Umbilical cord (tissue), 2 donors: ENCODE measurements around the gene NAALADL2. TPM values are rescaled to one million over a fixed set of nuclear protein-coding genes. Genes with fewer than 3 reads are reported as not detected.

Source experiments
- DNase-seq: peaks from one replicate; pipeline ENCODE4 v3.0.0-alpha.2; 2015; ENCODE audit warnings: low spot score
- total RNA-seq: library from RNA; depleted of rRNA; stranded (reverse); fragments of >200 nt; gene quantifications from one replicate; pipeline ENCODE4 v1.2.3, GENCODE V29; 2014; ENCODE audit warnings: low replicate concordance; ENCODE audit not compliant: insufficient read depth

NAALADL2 gene
- total RNA-seq, 1 donor from 2014 or later, result 62.6 TPM

- DNase-seq, result peak; percentile 36
Measured at GRCh38 chr3:175304404-175304803, 445.3 kb downstream of the NAALADL2 start.

- no peak for DNase-seq
Measured at GRCh38 chr3:175307642-175308041, 448.5 kb downstream of the NAALADL2 start.

GRCh38 chr3:175308097-175308496 is 449.0 kb downstream of the NAALADL2 start:
- no peak for DNase-seq

GRCh38 chr3:175310046-175310445 is 450.9 kb downstream of the NAALADL2 start:
- DNase-seq, result no peak

- DNase-seq, result no peak
Measured at GRCh38 chr3:175311404-175311803, 452.3 kb downstream of the NAALADL2 start.

GRCh38 chr3:175311946-175312345 is 452.8 kb downstream of the NAALADL2 start:
- no peak for DNase-seq

- no peak for DNase-seq
Measured at GRCh38 chr3:175312791-175313190, 453.7 kb downstream of the NAALADL2 start.

- no peak for DNase-seq
Measured at GRCh38 chr3:175316799-175317198, 457.7 kb downstream of the NAALADL2 start.

- DNase-seq, result no peak
Measured at GRCh38 chr3:175325440-175325839, 466.3 kb downstream of the NAALADL2 start.

GRCh38 chr3:175326041-175326440 is 466.9 kb downstream of the NAALADL2 start:
- no peak for DNase-seq

GRCh38 chr3:175329373-175329772 is 470.2 kb downstream of the NAALADL2 start:
- DNase-seq, result no peak

- no peak for DNase-seq
Measured at GRCh38 chr3:175335229-175335628, 476.1 kb downstream of the NAALADL2 start.

- DNase-seq, result no peak
Measured at GRCh38 chr3:175336406-175337133, 477.4 kb downstream of the NAALADL2 start.

- no peak for DNase-seq
Measured at GRCh38 chr3:175337631-175338030, 478.5 kb downstream of the NAALADL2 start.

GRCh38 chr3:175338775-175339535 is 479.8 kb downstream of the NAALADL2 start:
- peak; percentile 10 for DNase-seq

- DNase-seq, result no peak
Measured at GRCh38 chr3:175340338-175341015, 481.3 kb downstream of the NAALADL2 start.

- no peak for DNase-seq
Measured at GRCh38 chr3:175342196-175342595, 483.1 kb downstream of the NAALADL2 start.

GRCh38 chr3:175343946-175344345 is 484.8 kb downstream of the NAALADL2 start:
- no peak for DNase-seq

GRCh38 chr3:175346573-175347356 is 487.6 kb downstream of the NAALADL2 start:
- peak; percentile 72 for DNase-seq

- no peak for DNase-seq
Measured at GRCh38 chr3:175349168-175349567, 490.0 kb downstream of the NAALADL2 start.

GRCh38 chr3:175355801-175356335 is 496.7 kb downstream of the NAALADL2 start:
- no peak for DNase-seq
